Upper lobe of right lung (tissue), 1 donor: ENCODE measurements around the gene TMEM135. TPM values are rescaled to one million over a fixed set of nuclear protein-coding genes. Genes with fewer than 3 reads are reported as not detected.

Source experiments
- ATAC-seq: fragments of 200-7000 bp; cut with Tn5 transposase; one replicate; pipeline ENCODE4 v1.9.1; 2020; ENCODE audit warnings: mild to moderate bottlenecking, moderate library complexity
- DNase-seq: peaks from one replicate; pipeline ENCODE4 v3.0.0-alpha.2; 2020
- H3K27ac ChIP-seq: fragments of 200-600 bp; one replicate; pipeline ENCODE4 v1.8.0; 2022
- H3K27me3 ChIP-seq: fragments of 200-600 bp; one replicate; pipeline ENCODE4 v1.8.0; 2022; ENCODE audit warnings: mild to moderate bottlenecking
- H3K36me3 ChIP-seq: fragments of 200-600 bp; one replicate; pipeline ENCODE4 v1.8.0; 2022
- H3K4me1 ChIP-seq: fragments of 200-600 bp; one replicate; pipeline ENCODE4 v1.8.0; 2022
- H3K4me3 ChIP-seq: fragments of 200-600 bp; one replicate; pipeline ENCODE4 v1.8.0; 2022; ENCODE audit warnings: mild to moderate bottlenecking
- H3K9me3 ChIP-seq: fragments of 200-600 bp; one replicate; pipeline ENCODE4 v1.8.0; 2022
- CTCF ChIP-seq: fragments of 200-600 bp; IDR thresholded peaks from one replicate; pipeline ENCODE4 v1.8.0; 2022; ENCODE audit warnings: antibody characterized with exemption
- intact Hi-C: fragments of 100-400 bp; cut with DNase I; formaldehyde crosslinking; loops from one replicate; pipeline ENCODE4 v1.11.0; 2022
- total RNA-seq: library from RNA; stranded (reverse); fragmentation: NEBNext Ultra II Directional; extraction: Animal tissue kit (Norgen Biotek cat#: 25700); gene quantifications from one replicate; pipeline ENCODE4 v1.2.1, GENCODE V29; 2021
- donor health status: DM: no; HTN: yes; CAD: no; lungs with severe emphysema.

TMEM135 gene
- total RNA-seq, 1 donor from 2014 or later, result 24.5 TPM

GRCh38 chr11:87304412-87304811, 266.7 kb downstream of the TMEM135 start:
- no peaks in the 10 kb centered on the region for H3K36me3 ChIP-seq
- no peak for TF ChIP-seq CTCF
- DNase-seq (no peak), ATAC-seq (peak; percentile 36)
- intact Hi-C loops, result no loop called here
- H3K4me3 ChIP-seq, result no peak overlapping the region
- H3K9me3 ChIP-seq, result no peaks in the 10 kb centered on the region
- no peak overlapping the region for H3K27ac ChIP-seq
- H3K4me1 ChIP-seq, result no peaks in the 10 kb centered on the region
- H3K27me3 ChIP-seq, result no peaks in the 10 kb centered on the region

- Histone ChIP-seq H3K36me3 (no peaks in the 10 kb centered on the region), H3K27me3 (no peaks in the 10 kb centered on the region), H3K4me3 (no peak overlapping the region), H3K4me1 (no peaks in the 10 kb centered on the region), H3K9me3 (no peaks in the 10 kb centered on the region), H3K27ac (no peak overlapping the region)
- TF ChIP-seq CTCF, result no peak
- ATAC-seq, result no peak
- intact Hi-C loops, result no loop called here
- DNase-seq, result no peak
Measured at GRCh38 chr11:87306262-87306851, 268.6 kb downstream of the TMEM135 start.

GRCh38 chr11:87307101-87307500, 269.4 kb downstream of the TMEM135 start:
- Histone ChIP-seq H3K36me3 (no peaks in the 10 kb centered on the region), H3K9me3 (no peaks in the 10 kb centered on the region), H3K4me3 (no peak overlapping the region), H3K27ac (no peak overlapping the region), H3K4me1 (no peaks in the 10 kb centered on the region), H3K27me3 (no peaks in the 10 kb centered on the region)
- ATAC-seq (no peak), DNase-seq (no peak)
- intact Hi-C loops, result no loop called here
- no peak for TF ChIP-seq CTCF

- TF ChIP-seq CTCF, result no peak
- no peak for ATAC-seq
- Histone ChIP-seq H3K9me3 (no peaks in the 10 kb centered on the region), H3K27ac (no peak overlapping the region), H3K27me3 (no peaks in the 10 kb centered on the region), H3K36me3 (no peaks in the 10 kb centered on the region), H3K4me1 (no peaks in the 10 kb centered on the region), H3K4me3 (no peak overlapping the region)
- DNase-seq, result no peak
- intact Hi-C loops, result no loop called here
Measured at GRCh38 chr11:87315229-87315628, 277.5 kb downstream of the TMEM135 start.

GRCh38 chr11:87316491-87316890, 278.8 kb downstream of the TMEM135 start:
- Histone ChIP-seq H3K4me3 (no peak overlapping the region), H3K9me3 (no peaks in the 10 kb centered on the region), H3K27ac (no peak overlapping the region), H3K4me1 (no peaks in the 10 kb centered on the region), H3K27me3 (no peaks in the 10 kb centered on the region), H3K36me3 (no peaks in the 10 kb centered on the region)
- no peak for DNase-seq
- no peak for ATAC-seq
- intact Hi-C loops, result no loop called here
- TF ChIP-seq CTCF, result no peak

GRCh38 chr11:87317441-87317840, 279.7 kb downstream of the TMEM135 start:
- TF ChIP-seq CTCF, result no peak
- no peak overlapping the region for H3K4me3 ChIP-seq
- no peaks in the 10 kb centered on the region for H3K27me3 ChIP-seq
- intact Hi-C loops, result no loop called here
- H3K4me1 ChIP-seq, result no peaks in the 10 kb centered on the region
- ATAC-seq (no peak), DNase-seq (no peak)
- no peak overlapping the region for H3K27ac ChIP-seq
- no peaks in the 10 kb centered on the region for H3K9me3 ChIP-seq
- H3K36me3 ChIP-seq, result peaks cover 9% of the 10 kb centered on the region
